NCI-H2029 treated with DMSO at 0.1 percent for 48 hours (cell line): ENCODE measurements around the gene RPS18.
"Not testable (repeated sequence)": the region's sequence is repeated elsewhere in the genome, so short reads cannot be mapped to it uniquely, and the experiment has no call there.

Experiments used
- DNase-seq: peaks from one replicate; lab custom pipeline; 2025; lab: John Stamatoyannopoulos, UW

The RPS18 gene

GRCh38 chr6:33272275-33273128 is 627 bp downstream of the RPS18 start:
- DNase-seq: no peak

DNA sequence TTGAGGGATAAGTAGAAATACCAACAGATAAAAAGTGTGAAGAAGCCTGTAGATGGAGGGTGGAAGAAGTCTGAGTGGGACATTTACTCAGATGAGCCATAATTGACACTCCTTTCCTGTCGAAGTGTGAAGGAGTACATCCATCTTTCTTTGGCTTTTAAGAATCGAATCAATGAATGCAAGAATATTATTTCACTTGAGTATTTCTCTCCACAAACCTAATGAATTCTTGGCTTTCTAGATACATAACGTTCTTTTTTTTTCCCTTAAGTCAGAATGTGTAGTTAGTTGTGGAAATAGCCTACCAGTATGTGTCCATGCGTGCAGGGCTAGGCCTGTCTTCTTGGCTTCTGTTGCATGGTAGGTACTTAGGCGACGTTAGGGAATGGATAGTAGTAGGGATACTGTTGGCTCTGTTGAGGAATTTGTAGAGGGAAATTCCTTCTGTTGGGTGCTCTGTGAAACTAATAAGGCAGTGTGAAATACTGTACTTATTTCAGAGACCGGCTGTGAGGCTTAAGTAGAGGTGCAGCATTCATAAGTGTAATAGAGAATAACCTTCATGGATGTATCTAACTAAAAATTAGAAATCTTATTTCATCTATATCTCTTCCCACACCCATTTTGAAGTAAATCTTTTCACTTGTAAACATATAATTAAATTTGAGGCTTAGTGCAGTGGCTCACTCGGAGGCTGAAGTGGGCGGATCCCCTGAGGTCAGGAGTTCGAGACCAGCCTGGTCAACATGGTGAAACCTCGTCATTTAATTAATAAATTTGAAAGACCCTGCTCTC is 1.5 kb downstream of the RPS18 start:
- DNase-seq: no peak

GRCh38 chr6:33273924-33274902 is 2.3 kb downstream of the RPS18 start:
- DNase-seq: no peak

- DNase-seq: peak; percentile 2
These were observed 4.1 kb downstream of the RPS18 start for GRCh38 chr6:33275795-33276580.

GRCh38 chr6:33276581-33276863 is 4.6 kb downstream of the RPS18 start:
- DNase-seq: no peak

DNA sequence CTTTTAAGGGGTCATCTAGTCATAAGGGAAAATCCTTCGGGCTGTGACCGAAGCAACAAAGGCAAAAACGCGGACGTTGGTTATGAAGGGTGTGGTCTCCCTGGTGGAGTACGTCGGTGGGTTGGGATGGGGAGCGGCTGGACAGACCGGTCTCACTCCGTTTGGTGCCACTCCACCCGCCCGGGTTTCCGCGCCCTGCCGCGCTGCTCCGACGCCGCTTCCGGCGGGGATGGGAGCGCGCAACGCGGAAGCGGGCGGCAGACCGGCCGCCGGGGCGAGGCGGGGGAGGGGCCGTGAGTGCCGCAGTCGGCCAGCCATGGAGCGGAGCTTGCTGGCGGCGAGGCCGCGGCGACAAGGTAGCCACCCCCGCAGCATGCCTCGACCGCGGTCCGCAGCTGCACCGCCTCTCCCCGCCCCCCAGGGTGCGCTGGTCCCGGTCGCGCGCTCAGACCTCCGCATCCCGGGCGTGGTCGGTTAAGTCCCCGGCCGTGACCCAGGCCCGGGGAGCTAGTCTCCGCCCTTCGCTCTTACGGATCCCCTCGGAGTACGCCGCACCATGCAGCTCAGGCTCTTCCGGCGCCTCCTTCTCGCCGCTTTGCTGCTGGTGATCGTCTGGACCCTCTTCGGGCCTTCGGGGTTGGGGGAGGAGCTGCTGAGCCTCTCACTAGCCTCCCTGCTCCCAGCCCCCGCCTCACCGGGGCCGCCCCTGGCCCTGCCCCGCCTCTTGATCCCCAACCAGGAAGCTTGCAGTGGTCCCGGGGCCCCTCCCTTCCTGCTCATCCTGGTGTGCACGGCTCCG is 5.2 kb downstream of the RPS18 start, which contains the start of gene B3GALT4:
TSS of gene B3GALT4 (plus strand) at position 260 of the 799 bp plus-strand sequence. CDS start at position 557, 297 bp downstream.
- no peak for DNase-seq

DNA sequence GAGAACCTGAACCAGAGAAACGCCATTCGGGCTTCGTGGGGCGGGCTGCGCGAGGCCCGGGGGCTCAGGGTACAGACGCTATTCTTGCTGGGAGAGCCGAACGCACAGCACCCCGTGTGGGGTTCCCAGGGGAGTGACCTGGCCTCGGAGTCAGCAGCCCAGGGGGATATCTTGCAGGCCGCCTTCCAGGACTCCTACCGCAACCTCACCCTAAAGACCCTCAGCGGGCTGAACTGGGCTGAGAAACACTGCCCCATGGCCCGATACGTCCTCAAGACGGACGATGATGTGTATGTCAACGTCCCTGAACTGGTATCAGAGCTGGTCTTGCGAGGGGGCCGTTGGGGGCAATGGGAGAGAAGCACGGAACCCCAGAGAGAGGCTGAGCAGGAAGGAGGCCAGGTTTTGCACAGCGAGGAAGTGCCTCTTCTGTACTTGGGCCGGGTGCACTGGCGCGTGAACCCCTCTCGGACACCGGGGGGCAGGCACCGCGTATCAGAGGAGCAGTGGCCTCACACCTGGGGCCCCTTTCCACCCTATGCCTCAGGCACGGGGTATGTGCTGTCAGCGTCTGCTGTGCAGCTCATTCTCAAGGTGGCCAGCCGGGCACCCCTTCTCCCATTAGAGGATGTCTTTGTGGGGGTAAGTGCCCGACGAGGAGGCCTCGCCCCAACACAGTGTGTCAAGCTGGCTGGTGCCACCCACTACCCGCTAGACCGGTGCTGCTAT is 6.0 kb downstream of the RPS18 start:
- DNase-seq: no peak

DNA sequence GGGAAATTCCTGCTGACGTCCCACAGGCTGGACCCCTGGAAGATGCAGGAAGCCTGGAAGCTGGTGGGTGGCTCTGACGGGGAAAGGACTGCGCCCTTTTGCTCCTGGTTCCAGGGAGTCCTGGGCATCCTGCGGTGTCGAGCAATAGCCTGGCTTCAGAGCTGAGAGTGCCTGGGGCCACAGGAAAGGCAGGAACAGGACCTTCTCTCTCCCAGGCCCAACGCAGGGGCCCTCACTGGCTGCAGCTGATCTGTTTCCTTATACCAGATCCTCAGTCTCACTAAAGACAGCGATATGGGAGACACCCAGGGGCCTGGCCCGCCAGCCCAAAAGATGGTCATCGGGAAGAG is 6.5 kb downstream of the RPS18 start:
- DNase-seq: no peak

DNA sequence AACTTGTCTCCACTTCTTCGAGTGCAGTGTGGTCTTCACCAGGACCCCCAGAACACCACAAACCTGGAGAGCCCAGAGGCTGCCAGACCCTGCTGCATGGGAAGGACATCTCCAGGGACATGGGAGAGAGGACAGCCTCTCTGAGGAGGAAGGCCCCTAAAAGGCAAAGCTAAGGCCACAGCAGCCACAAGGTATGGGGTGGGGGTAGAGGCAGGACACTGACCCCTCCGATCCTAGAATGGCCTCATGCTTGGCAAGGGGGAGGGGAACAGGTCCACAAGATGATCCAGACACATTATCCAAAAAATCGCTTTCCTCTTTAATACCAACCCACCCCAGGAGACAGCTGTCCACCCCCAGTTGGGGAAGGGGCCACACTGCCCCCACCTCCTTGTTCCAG is 6.9 kb downstream of the RPS18 start:
- no peak for DNase-seq

DNA sequence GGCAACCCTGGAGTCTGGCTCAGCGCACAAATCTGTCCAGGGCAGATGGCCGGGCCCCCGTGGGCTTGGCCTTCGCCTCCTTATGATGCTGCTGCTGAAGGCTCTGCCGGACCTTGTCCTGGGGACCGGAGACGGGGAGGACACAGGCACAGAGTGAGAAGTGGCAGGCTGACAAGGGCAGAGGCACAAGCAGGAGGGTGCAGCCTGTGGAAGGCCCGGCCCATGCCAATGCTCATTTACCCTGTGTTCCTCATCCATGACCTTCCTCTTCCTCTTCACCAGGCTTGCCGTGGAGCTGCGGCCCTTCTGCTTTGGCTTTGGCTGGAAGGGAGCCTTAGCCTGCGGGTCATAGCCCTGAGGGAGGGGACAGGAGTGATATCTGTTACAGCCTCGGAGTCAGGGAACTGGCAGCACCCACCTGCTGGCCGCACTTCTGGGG is 7.4 kb downstream of the RPS18 start:
- no peak for DNase-seq

- DNase-seq: peak; percentile 7
These were observed 8.2 kb downstream of the RPS18 start for GRCh38 chr6:33279971-33280511.

- no peak for DNase-seq
These were observed 8.7 kb downstream of the RPS18 start for GRCh38 chr6:33280539-33280938.

DNA sequence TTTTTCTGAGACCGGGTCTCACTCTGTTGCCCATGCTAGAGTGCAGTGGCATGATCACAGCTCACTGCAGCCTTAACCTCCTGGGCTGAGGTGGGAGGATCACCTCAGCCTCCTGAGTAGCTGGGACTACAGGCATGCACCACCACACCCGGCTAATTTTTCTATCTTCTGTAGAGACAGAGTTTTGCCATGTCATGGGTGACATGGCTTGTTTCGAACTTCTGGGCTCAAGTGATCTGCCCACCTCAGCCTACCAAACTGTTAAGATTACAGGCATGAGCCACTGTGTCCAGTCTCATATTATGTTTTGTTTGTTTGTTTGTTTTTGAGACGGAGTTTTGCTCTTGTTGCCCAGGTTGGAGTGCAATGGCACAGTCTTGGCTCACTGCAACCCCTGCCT is 13.3 kb downstream of the RPS18 start:
- not testable (repeated sequence) for DNase-seq

DNA sequence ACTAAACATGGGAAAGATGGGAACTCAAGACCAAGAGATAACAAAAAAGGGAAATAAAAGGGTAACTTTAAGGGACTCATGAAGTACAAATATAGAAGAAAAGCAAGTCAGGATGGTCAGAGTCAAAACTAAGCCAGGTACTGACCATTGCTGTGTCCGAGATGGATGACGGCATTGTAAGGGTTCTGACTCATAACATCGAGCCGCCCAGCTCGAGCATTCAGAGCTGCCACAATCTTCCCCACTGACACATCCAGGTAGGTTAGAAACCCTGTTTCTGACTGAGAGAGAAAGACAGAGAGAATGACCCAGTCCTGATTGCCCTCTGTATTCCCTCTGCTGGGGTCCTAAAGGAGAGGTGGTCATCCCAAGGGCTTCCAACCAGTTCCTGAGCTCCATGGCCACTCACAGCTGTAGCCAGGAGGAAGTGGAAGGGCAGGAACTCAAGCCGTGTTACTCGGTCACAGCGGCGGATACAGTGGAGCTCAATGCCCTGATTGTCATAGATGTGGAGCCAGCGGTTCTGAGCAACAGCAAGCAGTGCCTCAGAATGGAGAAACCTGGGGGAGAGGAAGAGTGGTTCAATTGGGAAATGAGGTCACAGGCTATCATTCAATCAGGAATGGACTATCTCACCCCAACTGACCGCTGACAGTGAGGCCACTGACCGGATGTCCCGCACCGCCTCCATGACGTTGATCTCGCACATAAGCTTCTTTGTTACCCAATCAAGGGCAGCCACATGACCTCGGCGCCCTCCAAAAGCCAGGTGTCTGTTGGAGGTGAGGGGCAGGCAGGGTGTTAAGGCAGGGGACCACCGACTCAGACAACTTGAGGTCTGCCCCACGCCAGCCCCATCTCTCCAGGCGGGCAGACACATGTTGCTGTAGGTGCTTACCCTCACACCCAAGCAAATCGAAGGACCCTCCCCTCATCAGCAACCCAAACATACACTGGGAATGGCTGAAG is 15.4 kb downstream of the RPS18 start:
- no peak for DNase-seq

- no peak for DNase-seq
These were observed 16.5 kb downstream of the RPS18 start for GRCh38 chr6:33288141-33288920.

- DNase-seq: peak; percentile 97
These were observed 17.3 kb downstream of the RPS18 start, which contains the start of the genes PFDN6 and WDR46 for GRCh38 chr6:33288921-33289783. PFDN6 (plus strand) TSS chr6:33289601; CDS start chr6:33289857, 256 bp downstream. WDR46 (minus strand) TSS chr6:33289239; CDS start chr6:33289170, 69 bp downstream.
